Astrocyte (in vitro differentiated cells and primary cell): ENCODE results near the gene MT1G.

Source experiments
- EZH2 ChIP-seq: IDR thresholded peaks from 2 replicates; pipeline ENCODE4 v1.6.1; 2012; ENCODE audit warnings: mild to moderate bottlenecking, low read length, inconsistent platforms; ENCODE audit not compliant: insufficient read depth
- TF ChIP-seq, protein P1 (sequence below): IDR thresholded peaks from 2 replicates; pipeline ENCODE4 v1.5.1; 2011; ENCODE audit warnings: low read depth, mild to moderate bottlenecking, inconsistent platforms, low read length, moderate library complexity; ENCODE audit not compliant: insufficient read depth

DNA sequence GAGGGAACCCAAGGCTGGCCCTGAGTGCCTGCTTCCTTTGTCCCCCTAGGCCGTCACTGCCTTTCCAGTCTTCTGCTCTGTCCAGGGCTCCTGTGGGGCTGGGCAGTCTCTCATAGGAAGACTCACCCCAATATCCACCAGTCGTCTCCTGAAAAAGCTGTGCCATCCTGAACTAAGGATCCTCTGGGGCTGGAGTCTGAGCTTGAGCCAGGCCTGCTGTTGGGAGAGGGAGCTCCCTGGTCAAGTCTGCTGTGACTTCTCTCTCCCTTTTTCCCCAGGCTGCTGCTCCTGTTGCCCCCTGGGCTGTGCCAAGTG, 2.7 kb upstream of the MT1G start:
- TF ChIP-seq, protein P1, sequence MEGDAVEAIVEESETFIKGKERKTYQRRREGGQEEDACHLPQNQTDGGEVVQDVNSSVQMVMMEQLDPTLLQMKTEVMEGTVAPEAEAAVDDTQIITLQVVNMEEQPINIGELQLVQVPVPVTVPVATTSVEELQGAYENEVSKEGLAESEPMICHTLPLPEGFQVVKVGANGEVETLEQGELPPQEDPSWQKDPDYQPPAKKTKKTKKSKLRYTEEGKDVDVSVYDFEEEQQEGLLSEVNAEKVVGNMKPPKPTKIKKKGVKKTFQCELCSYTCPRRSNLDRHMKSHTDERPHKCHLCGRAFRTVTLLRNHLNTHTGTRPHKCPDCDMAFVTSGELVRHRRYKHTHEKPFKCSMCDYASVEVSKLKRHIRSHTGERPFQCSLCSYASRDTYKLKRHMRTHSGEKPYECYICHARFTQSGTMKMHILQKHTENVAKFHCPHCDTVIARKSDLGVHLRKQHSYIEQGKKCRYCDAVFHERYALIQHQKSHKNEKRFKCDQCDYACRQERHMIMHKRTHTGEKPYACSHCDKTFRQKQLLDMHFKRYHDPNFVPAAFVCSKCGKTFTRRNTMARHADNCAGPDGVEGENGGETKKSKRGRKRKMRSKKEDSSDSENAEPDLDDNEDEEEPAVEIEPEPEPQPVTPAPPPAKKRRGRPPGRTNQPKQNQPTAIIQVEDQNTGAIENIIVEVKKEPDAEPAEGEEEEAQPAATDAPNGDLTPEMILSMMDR: no peak
- no peak for TF ChIP-seq EZH2
